Natural killer cell (primary cell): ENCODE data around the gene ACHE. TPM values are rescaled to one million over a fixed set of nuclear protein-coding genes. Genes with fewer than 3 reads are reported as not detected.

Experiments used
- ATAC-seq, 3 donors: fragments of 150-1000 bp in 2 of 3; fragments of 200-7000 bp in 1 of 3; cut with Tn5 transposase; 1 replicate in 1 of 3; 2 replicates in 2 of 3; pipeline ENCODE4 v1.10.0; 2021; ENCODE audit warnings: mild to moderate bottlenecking in 2 of 3, moderate library complexity in 2 of 3
- DNase-seq, 2 donors: peaks; one replicate each; pipeline versions ENCODE4 v3.0.0 to v3.0.0-alpha.2; 2013 to 2021; ENCODE audit warnings: mixed read lengths in 1 of 2
- H3K27ac ChIP-seq: one replicate; pipeline ENCODE4 v1.5.1; 2013; ENCODE audit warnings: mild to moderate bottlenecking, low read length
- H3K27me3 ChIP-seq: one replicate; pipeline ENCODE4 v1.6.1; 2013; ENCODE audit warnings: low read length; ENCODE audit not compliant: control insufficient read depth, insufficient read depth
- H3K36me3 ChIP-seq: one replicate; pipeline ENCODE4 v1.6.1; 2013; ENCODE audit warnings: low read length; ENCODE audit not compliant: control insufficient read depth, insufficient read depth
- H3K4me1 ChIP-seq: one replicate; pipeline ENCODE4 v1.6.1; 2013; ENCODE audit warnings: low read length; ENCODE audit not compliant: control insufficient read depth, insufficient read depth
- H3K4me3 ChIP-seq: one replicate; pipeline ENCODE4 v1.5.1; 2013; ENCODE audit warnings: low read length
- H3K9me3 ChIP-seq: one replicate; pipeline ENCODE4 v1.6.1; 2013; ENCODE audit warnings: low read length; ENCODE audit not compliant: control insufficient read depth, insufficient read depth
- H3K27ac Mint-ChIP-seq, 2 donors: one replicate each; pipeline ENCODE4 v1.8.0; 2022; ENCODE audit warnings: mild to moderate bottlenecking in 2 of 2, mixed read lengths in 2 of 2, moderate library complexity in 1 of 2
- H3K27me3 Mint-ChIP-seq, 2 donors: one replicate each; pipeline ENCODE4 v1.8.0; 2022; ENCODE audit warnings: low read depth in 2 of 2, mixed read lengths in 2 of 2
- H3K36me3 Mint-ChIP-seq: one replicate; pipeline ENCODE4 v1.8.0; 2022; ENCODE audit warnings: mixed read lengths
- H3K4me1 Mint-ChIP-seq, 2 donors: one replicate each; pipeline ENCODE4 v1.8.0; 2022; ENCODE audit warnings: mixed read lengths in 2 of 2
- H3K4me3 Mint-ChIP-seq: one replicate; pipeline ENCODE4 v1.8.0; 2022; ENCODE audit warnings: mild to moderate bottlenecking, moderate library complexity, mixed read lengths
- H3K9me3 Mint-ChIP-seq, 2 donors: one replicate each; pipeline ENCODE4 v1.8.0; 2022; ENCODE audit warnings: mixed read lengths in 2 of 2
- WGBS: methylation state at CpG from one replicate; pipeline ENCODE4 v1.1.7; 2013; ENCODE audit warnings: missing lambda C conversion rate; ENCODE audit not compliant: insufficient coverage; 5-methylcytosine and 5-hydroxymethylcytosine counted together
- intact Hi-C: fragments of 100-400 bp; cut with micrococcal nuclease; formaldehyde crosslinking; loops from one replicate; pipeline ENCODE4 v1.14.2; 2022
- total RNA-seq, 4 donors: library from RNA; stranded (reverse); fragments of 120-200 nt in 1 of 4; gene quantifications; one replicate each; pipeline versions ENCODE4 v1.2.3 to v1.2.4, GENCODE V29; 2013 to 2022
- TF ChIP-seq, protein P1 (sequence below): fragments of 200-600 bp; IDR thresholded peaks from one replicate; pipeline ENCODE4 v1.8.0; 2022; ENCODE audit warnings: antibody characterized with exemption

Gene ACHE
- total RNA-seq, 3 donors from 2014 or later (not counting 1 experiment from before 2014, with no cell fraction given), result 0.18 to 0.84 (median 0.47) TPM

- intact Hi-C loops, result no loop called here
- WGBS, result 91% methylated on average over 5 of the region's 5 CpGs
- ATAC-seq, result no peak
- Mint-ChIP-seq H3K9me3 (no peaks in the 10 kb centered on the region), H3K4me1 (no peaks in the 10 kb centered on the region), H3K27me3 (peaks cover 0 to 11% of the 10 kb centered on the region in 2 donors), H3K4me3 (no peak overlapping the region), H3K36me3 (no peaks in the 10 kb centered on the region), H3K27ac (no peak overlapping the region)
- H3K9me3 ChIP-seq, result no peaks in the 10 kb centered on the region
- TF ChIP-seq, protein P1, sequence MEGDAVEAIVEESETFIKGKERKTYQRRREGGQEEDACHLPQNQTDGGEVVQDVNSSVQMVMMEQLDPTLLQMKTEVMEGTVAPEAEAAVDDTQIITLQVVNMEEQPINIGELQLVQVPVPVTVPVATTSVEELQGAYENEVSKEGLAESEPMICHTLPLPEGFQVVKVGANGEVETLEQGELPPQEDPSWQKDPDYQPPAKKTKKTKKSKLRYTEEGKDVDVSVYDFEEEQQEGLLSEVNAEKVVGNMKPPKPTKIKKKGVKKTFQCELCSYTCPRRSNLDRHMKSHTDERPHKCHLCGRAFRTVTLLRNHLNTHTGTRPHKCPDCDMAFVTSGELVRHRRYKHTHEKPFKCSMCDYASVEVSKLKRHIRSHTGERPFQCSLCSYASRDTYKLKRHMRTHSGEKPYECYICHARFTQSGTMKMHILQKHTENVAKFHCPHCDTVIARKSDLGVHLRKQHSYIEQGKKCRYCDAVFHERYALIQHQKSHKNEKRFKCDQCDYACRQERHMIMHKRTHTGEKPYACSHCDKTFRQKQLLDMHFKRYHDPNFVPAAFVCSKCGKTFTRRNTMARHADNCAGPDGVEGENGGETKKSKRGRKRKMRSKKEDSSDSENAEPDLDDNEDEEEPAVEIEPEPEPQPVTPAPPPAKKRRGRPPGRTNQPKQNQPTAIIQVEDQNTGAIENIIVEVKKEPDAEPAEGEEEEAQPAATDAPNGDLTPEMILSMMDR, result no peak
- no peak overlapping the region for H3K4me3 ChIP-seq
- no peaks in the 10 kb centered on the region for H3K4me1 ChIP-seq
- no peaks in the 10 kb centered on the region for H3K36me3 ChIP-seq
- no peak overlapping the region for H3K27ac ChIP-seq
- no peak for DNase-seq
- no peaks in the 10 kb centered on the region for H3K27me3 ChIP-seq
Measured at GRCh38 chr7:100908512-100908911, 12.8 kb upstream of the ACHE start.

GRCh38 chr7:100902638-100903037, 7.0 kb upstream of the ACHE start:
- DNase-seq, result no peak
- TF ChIP-seq, protein P1, result no peak
- Histone ChIP-seq H3K27me3 (peaks cover 4% of the 10 kb centered on the region), H3K36me3 (no peaks in the 10 kb centered on the region), H3K4me3 (no peak overlapping the region), H3K9me3 (no peaks in the 10 kb centered on the region), H3K4me1 (no peaks in the 10 kb centered on the region), H3K27ac (no peak overlapping the region)
- Mint-ChIP-seq H3K27ac (no peak overlapping the region), H3K36me3 (no peaks in the 10 kb centered on the region), H3K4me1 (no peaks in the 10 kb centered on the region), H3K4me3 (no peak overlapping the region), H3K27me3 (peaks cover 21% of the 10 kb centered on the region in 2 donors), H3K9me3 (no peaks in the 10 kb centered on the region)
- intact Hi-C loops, result no loop called here
- ATAC-seq, result no peak
- WGBS, result 80% methylated on average over 5 of the region's 7 CpGs

DNA sequence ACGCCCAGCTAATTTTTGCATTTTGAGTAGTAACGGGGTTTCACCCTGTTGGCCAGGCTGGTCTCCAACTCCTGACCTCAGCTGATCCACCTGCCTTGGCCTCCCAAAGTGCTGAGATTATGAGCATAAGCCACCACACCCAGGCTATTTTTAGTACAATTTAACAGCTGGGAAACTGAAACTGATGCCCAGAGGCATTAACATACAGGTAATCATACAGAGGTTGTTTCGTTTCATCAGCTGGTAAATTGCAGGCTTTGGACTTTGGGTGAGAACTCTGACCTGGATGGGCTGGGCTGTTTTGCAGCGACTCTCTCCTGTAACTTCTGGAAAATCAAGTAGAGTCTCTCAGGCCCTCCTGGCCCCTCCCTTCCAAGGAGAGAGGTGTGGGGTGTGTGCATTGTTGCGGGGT, 6.2 kb upstream of the ACHE start:
- intact Hi-C loops, result no loop called here

DNA sequence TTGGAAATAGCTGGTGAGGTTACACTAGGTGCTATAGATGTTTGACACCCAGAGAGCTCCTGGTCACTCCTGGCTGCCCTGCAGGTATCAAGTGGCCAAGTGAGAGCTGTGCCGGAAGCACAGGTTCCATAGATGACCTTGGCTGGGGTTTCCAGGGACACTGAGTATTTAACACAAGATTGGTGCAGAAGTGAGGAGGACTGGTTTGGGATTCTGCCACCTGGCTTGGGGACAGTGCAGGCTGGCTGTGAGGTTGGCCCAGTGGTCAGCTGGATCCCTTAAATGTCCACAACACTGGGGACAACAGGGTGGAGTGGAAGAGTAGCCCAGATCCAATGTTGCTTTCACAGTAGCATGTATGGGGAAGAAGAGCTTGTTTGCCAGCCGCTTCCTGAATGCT, 5.3 kb upstream of the ACHE start:
- H3K4me1 Mint-ChIP-seq, result peaks cover 4 to 5% of the 10 kb centered on the region in 2 donors
- no peak overlapping the region for H3K4me3 Mint-ChIP-seq
- 92% methylated on average over 1 of the region's 2 CpGs for WGBS
- Histone ChIP-seq H3K9me3 (no peaks in the 10 kb centered on the region), H3K27me3 (peaks cover 15% of the 10 kb centered on the region), H3K27ac (no peak overlapping the region), H3K36me3 (no peaks in the 10 kb centered on the region), H3K4me1 (peaks cover 12% of the 10 kb centered on the region), H3K4me3 (no peak overlapping the region)
- peaks cover 26 to 30% of the 10 kb centered on the region in 2 donors for H3K27me3 Mint-ChIP-seq
- ATAC-seq (no peak), DNase-seq (no peak)
- no peaks in the 10 kb centered on the region for H3K9me3 Mint-ChIP-seq
- H3K36me3 Mint-ChIP-seq, result no peaks in the 10 kb centered on the region
- TF ChIP-seq, protein P1, result no peak
- no peak overlapping the region for H3K27ac Mint-ChIP-seq
- intact Hi-C loops, result no loop called here

More for the DNA sequence above, 6.2 kb upstream of the ACHE start:
- H3K4me3 ChIP-seq, result no peak overlapping the region
- peaks cover 4% of the 10 kb centered on the region for H3K4me1 ChIP-seq
- Mint-ChIP-seq H3K4me1 (no peaks in the 10 kb centered on the region), H3K27me3 (peaks cover 21 to 26% of the 10 kb centered on the region in 2 donors), H3K9me3 (no peaks in the 10 kb centered on the region), H3K27ac (no peak overlapping the region), H3K36me3 (no peaks in the 10 kb centered on the region), H3K4me3 (no peak overlapping the region)
- no peaks in the 10 kb centered on the region for H3K36me3 ChIP-seq
- TF ChIP-seq, protein P1, result no peak
- peaks cover 9% of the 10 kb centered on the region for H3K27me3 ChIP-seq
- no peak for ATAC-seq
- no peaks in the 10 kb centered on the region for H3K9me3 ChIP-seq
- H3K27ac ChIP-seq, result no peak overlapping the region
- DNase-seq, result no peak
- 81% methylated on average over 4 of the region's 5 CpGs for WGBS
